ENCODE data around the gene SLC13A3. TPM values are rescaled to one million over a fixed set of nuclear protein-coding genes. Genes with fewer than 3 reads are reported as not detected.
A peak's percentile ranks its signal among the peaks of the same experiment; 100 is the strongest.
"Not testable (repeated sequence)": the region's sequence is repeated elsewhere in the genome, so short reads cannot be mapped to it uniquely, and the experiment has no call there.

The SLC13A3 gene
- total RNA-seq, 2 donors from 2014 or later = 0.21 TPM; not detected in 1

- H3K36me3 Mint-ChIP-seq (ENCODE audit: insufficient read depth in 2 of 2) = peaks cover 9 to 13% of the 10 kb centered on the region in 2 donors
- no peaks in the 10 kb centered on the region for H3K27me3 Mint-ChIP-seq (ENCODE audit: low read depth)
- no peaks in the 10 kb centered on the region for H3K9me3 Mint-ChIP-seq
- peak; percentile 94 to 97 for ATAC-seq (replicated peaks in 1 of 2)
- DNase-seq = peak; percentile 95 to 99
- peak within 1 kb of the TSS; percentile 98 for H3K27ac Mint-ChIP-seq
- H3K4me3 Mint-ChIP-seq = peak within 1 kb of the TSS; percentile 84 to 91
- H3K4me1 Mint-ChIP-seq (ENCODE audit: low read depth) = peaks cover 51% of the 10 kb centered on the region
These were observed 38.0 kb upstream of the SLC13A3 start, which contains the start of gene TP53RK for GRCh38 chr20:46689082-46689753. TP53RK (minus strand) TSS chr20:46689444; CDS start chr20:46689414, 30 bp downstream.

DNA sequence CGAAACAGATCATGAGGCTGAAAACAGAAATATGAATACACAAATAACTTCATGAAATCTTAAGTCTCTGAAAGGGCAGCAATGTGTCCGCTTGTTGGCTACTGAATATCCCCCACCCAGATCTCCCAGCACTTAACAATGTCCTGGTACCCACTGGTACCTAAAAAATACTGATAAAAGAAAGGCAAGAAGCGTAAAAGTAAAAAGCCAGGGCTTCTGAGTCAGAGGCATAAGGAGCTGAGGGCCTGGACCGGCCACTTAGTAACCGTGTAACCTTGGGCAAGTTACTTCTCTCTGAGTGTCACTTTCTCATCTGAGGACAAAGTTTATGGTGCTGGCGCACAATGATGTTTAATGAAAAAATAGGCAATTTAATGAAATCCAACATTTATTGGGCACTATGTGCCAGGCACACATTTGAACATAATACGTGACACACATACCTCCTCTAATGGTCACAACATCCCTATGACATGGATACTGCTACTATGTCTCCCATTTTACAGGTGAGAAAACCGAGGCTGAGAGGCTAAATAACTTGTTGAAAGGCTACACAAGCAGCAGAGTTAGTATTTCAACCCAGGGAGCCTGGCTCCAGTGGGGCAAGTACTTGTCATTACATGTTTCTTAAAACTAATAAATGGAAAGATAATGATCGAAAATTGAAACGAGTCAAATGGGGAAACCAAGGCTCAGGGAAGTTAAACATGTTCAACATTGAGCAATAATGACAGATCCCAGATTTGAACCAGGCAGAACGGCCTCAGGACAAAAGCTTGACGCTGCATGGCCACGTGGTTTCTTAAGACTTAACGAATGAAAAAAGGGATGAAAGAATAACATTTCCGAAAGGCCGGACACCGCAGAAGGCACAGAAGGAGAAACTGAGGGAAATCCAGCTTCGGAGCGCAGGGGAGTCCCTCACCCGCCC, 37.2 kb upstream of the SLC13A3 start:
- Mint-ChIP-seq H3K4me1 (ENCODE audit: low read depth) (peaks cover 54% of the 10 kb centered on the region), H3K4me3 (peak overlapping the region; percentile 84 to 91), H3K27me3 (ENCODE audit: low read depth) (no peaks in the 10 kb centered on the region), H3K9me3 (no peaks in the 10 kb centered on the region), H3K27ac (peak overlapping the region; percentile 98), H3K36me3 (ENCODE audit: insufficient read depth in 2 of 2) (peaks cover 11 to 13% of the 10 kb centered on the region in 2 donors)
- DNase-seq = no peak
- no peak for ATAC-seq (replicated peaks in 1 of 2)

GRCh38 chr20:46683939-46684750, 32.9 kb upstream of the SLC13A3 start:
- no peak overlapping the region for H3K27ac Mint-ChIP-seq

DNA sequence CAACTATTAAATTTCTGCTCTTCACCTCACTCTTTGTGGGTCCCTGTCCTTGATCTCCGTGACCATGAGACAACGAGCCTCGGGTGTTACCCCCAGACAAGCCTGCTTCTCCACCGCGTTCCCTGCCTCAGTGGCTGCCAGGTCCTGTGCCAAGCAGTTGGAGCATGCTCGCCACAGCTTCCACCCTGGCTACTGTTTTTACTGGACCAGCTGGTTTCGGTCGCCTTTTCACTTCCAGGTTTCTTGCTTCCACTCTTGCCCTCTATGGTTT, 32.3 kb upstream of the SLC13A3 start:
- H3K27ac Mint-ChIP-seq = no peak overlapping the region
- H3K9me3 Mint-ChIP-seq = no peaks in the 10 kb centered on the region
- no peaks in the 10 kb centered on the region for H3K27me3 Mint-ChIP-seq (ENCODE audit: low read depth)
- H3K36me3 Mint-ChIP-seq (ENCODE audit: insufficient read depth in 2 of 2) = peaks cover 9 to 11% of the 10 kb centered on the region in 2 donors
- H3K4me1 Mint-ChIP-seq (ENCODE audit: low read depth) = peaks cover 62% of the 10 kb centered on the region
- no peak for DNase-seq
- no peak overlapping the region for H3K4me3 Mint-ChIP-seq
- no peak for ATAC-seq (replicated peaks in 1 of 2)

More at GRCh38 chr20:46683939-46684750, 32.9 kb upstream of the SLC13A3 start:
- H3K36me3 Mint-ChIP-seq (ENCODE audit: insufficient read depth in 2 of 2) = peaks cover 11 to 13% of the 10 kb centered on the region in 2 donors
- no peak for ATAC-seq (replicated peaks in 1 of 2)
- H3K27me3 Mint-ChIP-seq (ENCODE audit: low read depth) = no peaks in the 10 kb centered on the region
- H3K4me3 Mint-ChIP-seq = no peak overlapping the region
- DNase-seq = no peak
- peaks cover 62% of the 10 kb centered on the region for H3K4me1 Mint-ChIP-seq (ENCODE audit: low read depth)
- H3K9me3 Mint-ChIP-seq = no peaks in the 10 kb centered on the region

DNA sequence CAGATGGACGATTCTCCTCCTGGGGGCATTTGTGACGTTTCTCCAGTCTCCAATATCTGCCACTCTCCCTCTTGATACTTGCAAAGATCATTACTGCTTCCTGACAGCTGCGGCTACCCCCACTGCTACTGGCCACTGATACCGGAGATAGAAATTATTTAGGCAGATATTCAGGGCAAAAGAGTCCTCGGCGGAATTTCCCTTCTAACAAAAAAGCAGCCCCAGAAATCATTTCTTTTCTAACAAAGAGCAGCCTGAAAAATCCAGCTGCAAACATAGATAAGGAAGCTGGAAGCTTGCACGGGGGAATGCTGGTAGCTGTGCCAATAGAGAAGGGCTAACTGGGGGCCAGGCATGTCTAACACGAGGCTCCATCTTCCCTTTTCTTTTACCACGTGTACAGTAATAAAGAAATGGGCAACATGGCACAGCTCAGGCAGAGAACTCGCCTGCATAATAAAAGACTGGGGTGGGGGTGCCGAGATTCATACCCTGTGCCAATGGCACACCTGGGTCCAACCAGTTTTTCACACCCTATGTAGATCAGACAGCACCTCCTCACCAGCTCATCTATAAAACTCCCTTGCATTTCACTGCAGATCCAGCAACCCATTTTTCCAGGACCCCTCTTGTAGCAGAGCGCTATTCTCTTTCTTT, 31.9 kb upstream of the SLC13A3 start:
- no peak for ATAC-seq (replicated peaks in 1 of 2)
- no peak for DNase-seq
- Mint-ChIP-seq H3K4me3 (no peak overlapping the region), H3K27me3 (ENCODE audit: low read depth) (no peaks in the 10 kb centered on the region), H3K27ac (no peak overlapping the region), H3K36me3 (ENCODE audit: insufficient read depth in 2 of 2) (peaks cover 7% of the 10 kb centered on the region in 2 donors), H3K4me1 (ENCODE audit: low read depth) (peaks cover 57% of the 10 kb centered on the region), H3K9me3 (no peaks in the 10 kb centered on the region)

- ATAC-seq (replicated peaks in 1 of 2) (no peak), DNase-seq (no peak)
- no peak overlapping the region for H3K4me3 Mint-ChIP-seq
- H3K27ac Mint-ChIP-seq = no peak overlapping the region
- H3K4me1 Mint-ChIP-seq (ENCODE audit: low read depth) = peaks cover 48% of the 10 kb centered on the region
- H3K9me3 Mint-ChIP-seq = no peaks in the 10 kb centered on the region
- peaks cover 7% of the 10 kb centered on the region in 2 donors for H3K36me3 Mint-ChIP-seq (ENCODE audit: insufficient read depth in 2 of 2)
- no peaks in the 10 kb centered on the region for H3K27me3 Mint-ChIP-seq (ENCODE audit: low read depth)
These were observed 31.0 kb upstream of the SLC13A3 start for GRCh38 chr20:46682063-46682821.

DNA sequence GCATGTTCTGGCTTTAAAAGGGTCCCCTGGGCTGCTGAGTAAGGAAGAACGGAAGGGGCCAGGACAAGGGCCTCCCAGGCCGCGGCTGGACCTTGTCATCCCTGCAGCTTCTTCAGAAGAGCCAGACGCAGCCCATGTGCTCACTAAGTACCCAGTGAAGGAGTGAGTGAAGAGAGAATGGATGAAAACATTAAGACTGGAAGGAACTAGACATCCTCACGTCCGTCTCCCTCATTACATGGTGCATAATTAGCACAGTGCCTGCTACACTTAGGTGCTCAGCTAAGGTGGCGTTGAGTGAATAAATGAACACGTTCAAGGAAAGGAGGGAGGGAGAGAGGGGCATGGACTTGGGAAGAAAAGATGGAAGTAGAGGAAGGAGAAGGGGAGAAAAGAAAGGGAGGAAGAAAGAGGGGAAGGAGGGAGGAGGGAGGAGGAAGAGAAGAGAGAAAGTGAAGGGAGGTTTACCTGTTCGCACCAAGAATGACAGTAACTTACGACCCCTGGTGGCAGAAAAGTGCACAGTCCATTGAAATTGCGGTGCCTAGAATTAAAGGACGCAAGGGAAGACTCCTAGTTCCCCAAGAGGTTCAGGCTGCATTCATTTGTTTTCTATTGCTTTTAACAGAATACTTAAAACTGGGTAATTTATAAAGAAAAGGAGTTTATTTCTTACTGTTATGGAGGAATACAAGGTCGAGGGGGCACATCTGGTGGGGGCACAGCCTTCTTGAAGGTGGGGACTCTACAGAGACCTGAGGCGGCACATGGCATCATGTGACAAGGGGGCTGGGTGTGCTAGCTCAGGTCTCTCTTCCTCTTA, 30.0 kb upstream of the SLC13A3 start:
- H3K36me3 Mint-ChIP-seq (ENCODE audit: insufficient read depth in 2 of 2) = peaks cover 6 to 7% of the 10 kb centered on the region in 2 donors
- H3K9me3 Mint-ChIP-seq = no peaks in the 10 kb centered on the region
- ATAC-seq (replicated peaks in 1 of 2) (peak; percentile 60 to 69), DNase-seq (peak; percentile 64 to 74)
- H3K4me1 Mint-ChIP-seq (ENCODE audit: low read depth) = peaks cover 38% of the 10 kb centered on the region
- H3K4me3 Mint-ChIP-seq = no peak overlapping the region
- peak overlapping the region; percentile 82 for H3K27ac Mint-ChIP-seq
- H3K27me3 Mint-ChIP-seq (ENCODE audit: low read depth) = no peaks in the 10 kb centered on the region

DNA sequence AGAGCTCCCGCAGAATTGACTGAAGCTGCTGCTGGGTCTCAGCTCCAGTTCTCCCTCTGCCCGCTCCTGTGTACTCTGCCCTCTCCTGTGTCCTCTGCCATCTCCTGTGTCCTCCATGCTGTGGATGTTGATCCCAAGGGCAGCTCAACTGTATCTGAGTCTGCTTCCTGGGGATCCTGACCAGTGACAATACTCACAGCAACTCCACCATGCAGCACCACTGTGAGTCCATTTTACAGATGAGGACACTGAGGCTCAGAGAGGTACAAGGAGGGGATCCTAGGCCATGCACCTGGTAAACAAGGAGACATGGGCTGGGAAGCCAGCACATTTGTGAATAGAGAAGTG, 29.4 kb upstream of the SLC13A3 start:
- DNase-seq = no peak
- Mint-ChIP-seq H3K36me3 (ENCODE audit: insufficient read depth in 2 of 2) (peaks cover 4% of the 10 kb centered on the region in 2 donors), H3K4me1 (ENCODE audit: low read depth) (peaks cover 32% of the 10 kb centered on the region), H3K9me3 (no peaks in the 10 kb centered on the region), H3K27ac (no peak overlapping the region), H3K4me3 (no peak overlapping the region), H3K27me3 (ENCODE audit: low read depth) (no peaks in the 10 kb centered on the region)
- ATAC-seq (replicated peaks in 1 of 2) = no peak

DNA sequence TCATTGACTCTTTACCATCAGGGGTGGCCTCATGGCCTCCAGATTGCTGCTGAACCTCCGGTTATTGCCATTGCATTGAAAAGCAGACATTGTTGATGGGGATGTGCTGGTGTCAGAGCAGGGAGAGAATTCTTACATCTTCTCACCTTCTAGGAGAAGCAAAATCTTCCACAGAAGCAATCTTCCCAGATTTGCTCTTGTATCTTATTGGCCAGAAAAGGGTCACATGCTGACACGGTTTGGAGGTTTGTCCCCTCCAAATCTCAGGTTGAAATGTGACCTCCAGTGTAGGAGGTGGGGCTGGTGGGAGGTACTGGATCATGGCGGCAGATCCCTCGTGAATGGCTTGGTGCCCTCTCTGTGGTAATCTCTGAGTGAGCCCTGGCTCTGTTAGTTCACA, 27.3 kb upstream of the SLC13A3 start:
- H3K4me3 Mint-ChIP-seq = no peak overlapping the region
- no peak for ATAC-seq (replicated peaks in 1 of 2)
- no peaks in the 10 kb centered on the region for H3K9me3 Mint-ChIP-seq
- peaks cover 17% of the 10 kb centered on the region for H3K4me1 Mint-ChIP-seq (ENCODE audit: low read depth)
- H3K36me3 Mint-ChIP-seq (ENCODE audit: insufficient read depth in 2 of 2) = no peaks in the 10 kb centered on the region
- DNase-seq = no peak
- no peak overlapping the region for H3K27ac Mint-ChIP-seq
- H3K27me3 Mint-ChIP-seq (ENCODE audit: low read depth) = no peaks in the 10 kb centered on the region

GRCh38 chr20:46677608-46678007, 26.3 kb upstream of the SLC13A3 start:
- Mint-ChIP-seq H3K36me3 (ENCODE audit: insufficient read depth in 2 of 2) (no peaks in the 10 kb centered on the region), H3K27me3 (ENCODE audit: low read depth) (no peaks in the 10 kb centered on the region), H3K27ac (no peak overlapping the region), H3K4me3 (no peak overlapping the region), H3K9me3 (no peaks in the 10 kb centered on the region), H3K4me1 (ENCODE audit: low read depth) (peaks cover 11% of the 10 kb centered on the region)
- no peak for ATAC-seq (replicated peaks in 1 of 2)
- DNase-seq = no peak

- not testable (repeated sequence) for H3K27me3 Mint-ChIP-seq (ENCODE audit: low read depth); H3K9me3 Mint-ChIP-seq; H3K36me3 Mint-ChIP-seq (ENCODE audit: insufficient read depth in 2 of 2); H3K4me3 Mint-ChIP-seq; DNase-seq; ATAC-seq (replicated peaks in 1 of 2); H3K27ac Mint-ChIP-seq
- H3K4me1 Mint-ChIP-seq (ENCODE audit: low read depth) = peaks cover 11% of the 10 kb centered on the region
These were observed 25.5 kb upstream of the SLC13A3 start for GRCh38 chr20:46676649-46677316.
